H1 (cell line): Measurements from ENCODE around the gene SBNO2.

Experiments
- KDM5A ChIP-seq: fragments of 200-600 bp; IDR thresholded peaks from 2 replicates; pipeline ENCODE4 v1.7.1; 2012; ENCODE audit warnings: mild to moderate bottlenecking, low read length, inconsistent platforms, mixed read lengths
- TF ChIP-seq, protein P1 (sequence below): fragments of 300-600 bp; sonication (generic); IDR thresholded peaks from 2 replicates; pipeline ENCODE4 v1.7.1; 2012; ENCODE audit warnings: low read length, moderate library complexity, mild to moderate bottlenecking, inconsistent platforms; ENCODE audit not compliant: insufficient replicate concordance

- TF ChIP-seq KDM5A = no peak
- TF ChIP-seq, protein P1, sequence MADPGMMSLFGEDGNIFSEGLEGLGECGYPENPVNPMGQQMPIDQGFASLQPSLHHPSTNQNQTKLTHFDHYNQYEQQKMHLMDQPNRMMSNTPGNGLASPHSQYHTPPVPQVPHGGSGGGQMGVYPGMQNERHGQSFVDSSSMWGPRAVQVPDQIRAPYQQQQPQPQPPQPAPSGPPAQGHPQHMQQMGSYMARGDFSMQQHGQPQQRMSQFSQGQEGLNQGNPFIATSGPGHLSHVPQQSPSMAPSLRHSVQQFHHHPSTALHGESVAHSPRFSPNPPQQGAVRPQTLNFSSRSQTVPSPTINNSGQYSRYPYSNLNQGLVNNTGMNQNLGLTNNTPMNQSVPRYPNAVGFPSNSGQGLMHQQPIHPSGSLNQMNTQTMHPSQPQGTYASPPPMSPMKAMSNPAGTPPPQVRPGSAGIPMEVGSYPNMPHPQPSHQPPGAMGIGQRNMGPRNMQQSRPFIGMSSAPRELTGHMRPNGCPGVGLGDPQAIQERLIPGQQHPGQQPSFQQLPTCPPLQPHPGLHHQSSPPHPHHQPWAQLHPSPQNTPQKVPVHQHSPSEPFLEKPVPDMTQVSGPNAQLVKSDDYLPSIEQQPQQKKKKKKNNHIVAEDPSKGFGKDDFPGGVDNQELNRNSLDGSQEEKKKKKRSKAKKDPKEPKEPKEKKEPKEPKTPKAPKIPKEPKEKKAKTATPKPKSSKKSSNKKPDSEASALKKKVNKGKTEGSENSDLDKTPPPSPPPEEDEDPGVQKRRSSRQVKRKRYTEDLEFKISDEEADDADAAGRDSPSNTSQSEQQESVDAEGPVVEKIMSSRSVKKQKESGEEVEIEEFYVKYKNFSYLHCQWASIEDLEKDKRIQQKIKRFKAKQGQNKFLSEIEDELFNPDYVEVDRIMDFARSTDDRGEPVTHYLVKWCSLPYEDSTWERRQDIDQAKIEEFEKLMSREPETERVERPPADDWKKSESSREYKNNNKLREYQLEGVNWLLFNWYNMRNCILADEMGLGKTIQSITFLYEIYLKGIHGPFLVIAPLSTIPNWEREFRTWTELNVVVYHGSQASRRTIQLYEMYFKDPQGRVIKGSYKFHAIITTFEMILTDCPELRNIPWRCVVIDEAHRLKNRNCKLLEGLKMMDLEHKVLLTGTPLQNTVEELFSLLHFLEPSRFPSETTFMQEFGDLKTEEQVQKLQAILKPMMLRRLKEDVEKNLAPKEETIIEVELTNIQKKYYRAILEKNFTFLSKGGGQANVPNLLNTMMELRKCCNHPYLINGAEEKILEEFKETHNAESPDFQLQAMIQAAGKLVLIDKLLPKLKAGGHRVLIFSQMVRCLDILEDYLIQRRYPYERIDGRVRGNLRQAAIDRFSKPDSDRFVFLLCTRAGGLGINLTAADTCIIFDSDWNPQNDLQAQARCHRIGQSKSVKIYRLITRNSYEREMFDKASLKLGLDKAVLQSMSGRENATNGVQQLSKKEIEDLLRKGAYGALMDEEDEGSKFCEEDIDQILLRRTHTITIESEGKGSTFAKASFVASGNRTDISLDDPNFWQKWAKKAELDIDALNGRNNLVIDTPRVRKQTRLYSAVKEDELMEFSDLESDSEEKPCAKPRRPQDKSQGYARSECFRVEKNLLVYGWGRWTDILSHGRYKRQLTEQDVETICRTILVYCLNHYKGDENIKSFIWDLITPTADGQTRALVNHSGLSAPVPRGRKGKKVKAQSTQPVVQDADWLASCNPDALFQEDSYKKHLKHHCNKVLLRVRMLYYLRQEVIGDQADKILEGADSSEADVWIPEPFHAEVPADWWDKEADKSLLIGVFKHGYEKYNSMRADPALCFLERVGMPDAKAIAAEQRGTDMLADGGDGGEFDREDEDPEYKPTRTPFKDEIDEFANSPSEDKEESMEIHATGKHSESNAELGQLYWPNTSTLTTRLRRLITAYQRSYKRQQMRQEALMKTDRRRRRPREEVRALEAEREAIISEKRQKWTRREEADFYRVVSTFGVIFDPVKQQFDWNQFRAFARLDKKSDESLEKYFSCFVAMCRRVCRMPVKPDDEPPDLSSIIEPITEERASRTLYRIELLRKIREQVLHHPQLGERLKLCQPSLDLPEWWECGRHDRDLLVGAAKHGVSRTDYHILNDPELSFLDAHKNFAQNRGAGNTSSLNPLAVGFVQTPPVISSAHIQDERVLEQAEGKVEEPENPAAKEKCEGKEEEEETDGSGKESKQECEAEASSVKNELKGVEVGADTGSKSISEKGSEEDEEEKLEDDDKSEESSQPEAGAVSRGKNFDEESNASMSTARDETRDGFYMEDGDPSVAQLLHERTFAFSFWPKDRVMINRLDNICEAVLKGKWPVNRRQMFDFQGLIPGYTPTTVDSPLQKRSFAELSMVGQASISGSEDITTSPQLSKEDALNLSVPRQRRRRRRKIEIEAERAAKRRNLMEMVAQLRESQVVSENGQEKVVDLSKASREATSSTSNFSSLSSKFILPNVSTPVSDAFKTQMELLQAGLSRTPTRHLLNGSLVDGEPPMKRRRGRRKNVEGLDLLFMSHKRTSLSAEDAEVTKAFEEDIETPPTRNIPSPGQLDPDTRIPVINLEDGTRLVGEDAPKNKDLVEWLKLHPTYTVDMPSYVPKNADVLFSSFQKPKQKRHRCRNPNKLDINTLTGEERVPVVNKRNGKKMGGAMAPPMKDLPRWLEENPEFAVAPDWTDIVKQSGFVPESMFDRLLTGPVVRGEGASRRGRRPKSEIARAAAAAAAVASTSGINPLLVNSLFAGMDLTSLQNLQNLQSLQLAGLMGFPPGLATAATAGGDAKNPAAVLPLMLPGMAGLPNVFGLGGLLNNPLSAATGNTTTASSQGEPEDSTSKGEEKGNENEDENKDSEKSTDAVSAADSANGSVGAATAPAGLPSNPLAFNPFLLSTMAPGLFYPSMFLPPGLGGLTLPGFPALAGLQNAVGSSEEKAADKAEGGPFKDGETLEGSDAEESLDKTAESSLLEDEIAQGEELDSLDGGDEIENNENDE = no peak
Measured at GRCh38 chr19:1206150-1206863, 32.2 kb upstream of the SBNO2 start.
